Stomach (tissue), 9 donors: ENCODE measurements around the gene CDH23. TPM values are rescaled to one million over a fixed set of nuclear protein-coding genes. Genes with fewer than 3 reads are reported as not detected.

Experiments
- DNase-seq, 2 donors: peaks; one replicate each; pipeline versions ENCODE4 v3.0.0 to v3.0.0-alpha.2; 2013 to 2019
- H3K27ac ChIP-seq, 5 donors: fragments of 200-600 bp in 4 of 5; sonication (generic) in 4 of 5; one replicate each; pipeline ENCODE4 v1.5.1; 2013 to 2019; ENCODE audit warnings: mild to moderate bottlenecking in 1 of 5, moderate library complexity in 1 of 5
- H3K27me3 ChIP-seq, 3 donors: fragments of 200-600 bp; sonication (generic); one replicate each; pipeline ENCODE4 v1.5.1; 2017 to 2019; ENCODE audit warnings: mixed run types in 1 of 3
- H3K36me3 ChIP-seq, 4 donors: fragments of 200-600 bp; sonication (generic); 1 replicate in 3 of 4; 2 replicates in 1 of 4; pipeline ENCODE4 v1.5.1; 2016 to 2019
- H3K4me1 ChIP-seq, 4 donors: fragments of 200-600 bp; sonication (generic); one replicate each; pipeline ENCODE4 v1.5.1; 2016 to 2019
- H3K4me3 ChIP-seq, 4 donors: fragments of 200-600 bp; sonication (generic) in 3 of 4; one replicate each; pipeline ENCODE4 v1.5.1; 2016 to 2019; ENCODE audit warnings: mild to moderate bottlenecking in 1 of 4
- H3K9me3 ChIP-seq, 4 donors: fragments of 200-600 bp; sonication (generic); one replicate each; pipeline ENCODE4 v1.5.1; 2016 to 2019
- CTCF ChIP-seq, 7 experiments: fragments of 450-650 bp in 4 of 7; fragments of 200-600 bp in 3 of 7; sonication (generic) in 3 of 7; IDR thresholded peaks; one replicate each; pipeline ENCODE4 v1.5.1; 2016 to 2019; ENCODE audit warnings: antibody characterized with exemption in 7 of 7, control low read depth in 2 of 7, mild to moderate bottlenecking in 1 of 7
- EP300 ChIP-seq: sonication (generic); formaldehyde crosslinking; IDR thresholded peaks from one replicate; pipeline ENCODE4 v1.6.1; 2017; ENCODE audit warnings: antibody characterized with exemption
- POLR2A ChIP-seq, 4 donors: fragments of 450-650 bp; IDR thresholded peaks; one replicate each; pipeline ENCODE4 v1.6.1; 2016; ENCODE audit warnings: antibody characterized with exemption in 4 of 4, control low read depth in 2 of 4, mild to moderate bottlenecking in 1 of 4, moderate library complexity in 1 of 4
- POLR2AphosphoS5 ChIP-seq, 3 donors: sonication (generic); formaldehyde crosslinking; IDR thresholded peaks; one replicate each; pipeline ENCODE4 v1.6.1; 2016; ENCODE audit warnings: antibody characterized with exemption in 3 of 3
- WGBS, 5 donors: extraction: QIAGEN DNeasy Blood & Tissue Kit in 3 of 5; methylation state at CpG; one replicate each; pipeline versions ENCODE4 v1.1.5 to v1.1.7; 2013 to 2018; 5-methylcytosine and 5-hydroxymethylcytosine counted together
- intact Hi-C: fragments of 100-400 bp; cut with DNase I; formaldehyde crosslinking; loops from one replicate; pipeline ENCODE4 v1.15.1; 2023; ENCODE audit warnings: low total_unique reads
- polyA plus RNA-seq, 3 donors: library from polyadenylated mRNA; stranded (reverse); fragments of 200-250 nt; gene quantifications; one replicate each; pipeline ENCODE4 v1.2.3, GENCODE V29; 2013
- total RNA-seq, 5 donors: library from RNA; depleted of rRNA; stranded (reverse); fragments of >200 nt; gene quantifications; one replicate each; pipeline versions ENCODE4 v1.1.0 to v1.2.3, GENCODE V29; 2014 to 2016
- donor health status: healthy with polysubstance abuse.
- donor health status: Bipolar disorder and iron deficiency.
- donor health status: healthy.

CDH23 gene
- total and polyA plus RNA-seq, 8 donors, result 0.31 to 8.2 (median 2.2) TPM

DNA sequence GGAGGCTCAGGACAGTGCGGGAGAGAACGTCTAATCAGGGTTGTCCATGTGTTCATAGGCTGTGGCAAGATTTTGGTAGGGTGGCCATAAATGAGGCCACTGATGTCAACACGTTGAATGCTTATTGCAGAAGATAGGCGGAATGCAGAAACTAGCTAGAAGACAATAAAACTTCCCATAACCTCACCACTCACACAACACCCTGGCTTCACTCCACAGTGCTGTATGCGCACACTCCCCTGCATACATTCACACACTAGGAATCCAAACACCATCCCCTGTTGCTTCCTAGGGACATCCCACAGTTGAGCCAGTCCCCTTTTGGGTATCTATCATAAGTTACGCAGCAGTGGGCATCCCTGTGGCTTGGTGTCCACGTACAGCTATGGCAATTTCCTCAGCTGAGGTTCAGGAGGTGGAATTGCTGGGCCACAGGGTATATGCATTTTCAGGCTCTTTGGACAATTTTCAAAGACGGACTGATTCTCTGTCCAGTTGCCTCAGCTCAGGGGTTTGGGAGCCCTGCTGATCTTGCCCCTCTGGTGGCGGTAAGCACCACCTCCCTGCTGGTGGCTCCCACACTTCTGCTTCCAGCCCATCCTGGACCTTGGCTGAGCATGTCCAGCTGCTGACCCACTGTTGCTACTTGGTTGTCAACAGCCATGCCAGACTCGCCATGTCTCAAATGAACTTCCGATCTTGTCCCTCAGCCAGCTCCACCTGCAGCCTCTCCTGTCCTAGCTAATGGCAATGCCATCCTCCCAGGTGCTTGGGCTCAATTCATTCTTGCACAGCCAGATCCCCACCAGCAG, 36.4 kb downstream of the CDH23 start:
- H3K4me3 ChIP-seq, result no peak overlapping the region
- WGBS, 5 donors, result 83 to 95% (median 90%) methylated on average over 9 to 11 of the region's 11 CpGs
- intact Hi-C loops, result no loop called here
- TF ChIP-seq POLR2AphosphoS5 (IDR thresholded peaks at IDR 0.05) (no peak), EP300 (no peak), POLR2A (IDR thresholded peaks at IDR 0.05) (no peak), CTCF (IDR thresholded peaks at IDR 0.05) (no peak)
- H3K27ac ChIP-seq, result no peak overlapping the region
- no peaks in the 10 kb centered on the region for H3K9me3 ChIP-seq
- H3K4me1 ChIP-seq, result peaks cover 0 to 15% (median 0%) of the 10 kb centered on the region in 4 donors
- H3K36me3 ChIP-seq, result no peaks in the 10 kb centered on the region
- peak; percentile 7 to 49 for DNase-seq
- H3K27me3 ChIP-seq, result peaks cover 0 to 5% (median 0%) of the 10 kb centered on the region in 3 donors

- DNase-seq, result peak in 1 of 2 donors; percentile 23
- H3K36me3 ChIP-seq, result no peaks in the 10 kb centered on the region
- H3K27me3 ChIP-seq, result peaks cover 0 to 5% (median 0%) of the 10 kb centered on the region in 3 donors
- no peaks in the 10 kb centered on the region for H3K9me3 ChIP-seq
- no peak overlapping the region for H3K4me3 ChIP-seq
- 83 to 87% (median 86%) methylated on average over 10 of the region's 10 CpGs for WGBS, 5 donors
- no peak overlapping the region for H3K27ac ChIP-seq
- peaks cover 0 to 15% (median 0%) of the 10 kb centered on the region in 4 donors for H3K4me1 ChIP-seq
- intact Hi-C loops, result no loop called here
- TF ChIP-seq POLR2AphosphoS5 (IDR thresholded peaks at IDR 0.05), result no peak
- no peak for TF ChIP-seq CTCF (IDR thresholded peaks at IDR 0.05)
- TF ChIP-seq EP300, result no peak
- no peak for TF ChIP-seq POLR2A (IDR thresholded peaks at IDR 0.05)
Measured at GRCh38 chr10:71433768-71434744, 37.3 kb downstream of the CDH23 start.

DNA sequence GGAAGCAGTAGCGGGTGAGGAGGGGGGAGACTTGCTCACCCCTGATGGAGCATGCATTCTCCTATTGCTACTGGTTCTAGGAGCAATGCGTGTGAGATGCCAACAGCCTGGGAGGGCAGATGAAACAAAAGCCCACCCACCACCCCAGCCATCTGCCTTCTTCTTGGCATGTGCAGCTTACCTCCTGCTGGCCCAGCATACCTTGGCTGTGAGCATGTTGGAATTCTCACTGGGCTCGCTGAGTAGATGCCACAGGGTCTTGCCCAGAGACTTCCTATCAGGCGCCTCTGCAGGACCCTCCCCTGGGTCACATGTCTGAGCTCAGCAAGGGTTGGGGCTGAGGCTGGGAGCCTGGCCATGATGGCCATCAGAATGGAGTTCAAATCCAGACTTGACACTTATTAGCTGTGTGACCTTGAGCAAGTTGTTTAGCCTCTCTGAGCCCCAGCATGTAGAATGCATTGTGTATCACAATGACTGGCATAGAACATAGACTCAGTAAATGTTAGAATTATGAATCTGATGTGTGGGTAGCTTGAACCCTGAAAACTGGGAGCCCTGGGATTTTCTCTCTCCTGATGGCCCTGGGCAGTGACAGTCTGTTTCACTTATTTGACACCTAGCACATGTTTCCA, 38.2 kb downstream of the CDH23 start:
- Histone ChIP-seq H3K4me3 (no peak overlapping the region), H3K9me3 (no peaks in the 10 kb centered on the region), H3K27ac (no peak overlapping the region), H3K36me3 (no peaks in the 10 kb centered on the region), H3K4me1 (peaks cover 0 to 15% (median 0%) of the 10 kb centered on the region in 4 donors), H3K27me3 (peaks cover 0 to 4% (median 0%) of the 10 kb centered on the region in 3 donors)
- no peak for DNase-seq
- TF ChIP-seq EP300 (no peak), CTCF (IDR thresholded peaks at IDR 0.05) (no peak), POLR2AphosphoS5 (IDR thresholded peaks at IDR 0.05) (no peak), POLR2A (IDR thresholded peaks at IDR 0.05) (no peak)
- 74 to 100% (median 80%) methylated on average over 3 to 4 of the region's 4 CpGs for WGBS, 5 donors
- intact Hi-C loops, result no loop called here
